Islet precursor cell (in vitro differentiated cells): Measurements from ENCODE around the gene TAS2R39.
"Not testable (repeated sequence)": the region's sequence is repeated elsewhere in the genome, so short reads cannot be mapped to it uniquely, and the experiment has no call there.

Source experiments
- DNase-seq: peaks from one replicate; pipeline ENCODE4 v3.0.0-alpha.2; 2018

Gene TAS2R39

GRCh38 chr7:143183024-143183423 is at the start of gene TAS2R39:
TAS2R39 (plus strand) TSS chr7:143183419; CDS start chr7:143183419, 0 bp downstream.
- DNase-seq = no peak

GRCh38 chr7:143147070-143147469 is 36.1 kb upstream of the TAS2R39 start:
- no peak for DNase-seq

- DNase-seq = no peak
These were observed 35.2 kb upstream of the TAS2R39 start for GRCh38 chr7:143148050-143148449.

- DNase-seq = no peak
These were observed 34.6 kb upstream of the TAS2R39 start for GRCh38 chr7:143148651-143149050.

- not testable (repeated sequence) for DNase-seq
These were observed 32.5 kb upstream of the TAS2R39 start for GRCh38 chr7:143150696-143151095.

GRCh38 chr7:143158617-143159016 is 24.6 kb upstream of the TAS2R39 start:
- not testable (repeated sequence) for DNase-seq

- no peak for DNase-seq
These were observed 11.5 kb upstream of the TAS2R39 start for GRCh38 chr7:143171697-143172096.

- DNase-seq = no peak
These were observed 10.9 kb upstream of the TAS2R39 start for GRCh38 chr7:143172354-143172753.

GRCh38 chr7:143176128-143176527 is 7.1 kb upstream of the TAS2R39 start:
- DNase-seq = no peak

- DNase-seq = no peak
These were observed 5.7 kb upstream of the TAS2R39 start for GRCh38 chr7:143177374-143178119.

GRCh38 chr7:143180771-143181170 is 2.4 kb upstream of the TAS2R39 start:
- DNase-seq = not testable (repeated sequence)

GRCh38 chr7:143181349-143181748 is 1.9 kb upstream of the TAS2R39 start:
- no peak for DNase-seq

- DNase-seq = no peak
These were observed 2.3 kb downstream of the TAS2R39 start for GRCh38 chr7:143185551-143185950.

- DNase-seq = no peak
These were observed 5.8 kb downstream of the TAS2R39 start for GRCh38 chr7:143188994-143189393.

GRCh38 chr7:143193880-143194279 is 10.7 kb downstream of the TAS2R39 start:
- no peak for DNase-seq

GRCh38 chr7:143199040-143199439 is 15.8 kb downstream of the TAS2R39 start:
- no peak for DNase-seq

GRCh38 chr7:143202161-143202560 is 18.9 kb downstream of the TAS2R39 start:
- no peak for DNase-seq

- DNase-seq = no peak
These were observed 20.2 kb downstream of the TAS2R39 start for GRCh38 chr7:143203386-143203785.

GRCh38 chr7:143205560-143206293 is 22.5 kb downstream of the TAS2R39 start:
- no peak for DNase-seq

GRCh38 chr7:143210541-143210940 is 27.3 kb downstream of the TAS2R39 start:
- DNase-seq = peak; percentile 80

GRCh38 chr7:143213478-143213877 is 30.3 kb downstream of the TAS2R39 start:
- not testable (repeated sequence) for DNase-seq

GRCh38 chr7:143214789-143215679 is 31.8 kb downstream of the TAS2R39 start:
- DNase-seq = peak; percentile 79

- no peak for DNase-seq
These were observed 32.9 kb downstream of the TAS2R39 start for GRCh38 chr7:143216151-143216550.
